GM18858 (cell line): Measurements from ENCODE around the gene CHRNB1.

ENCODE experiments used
- ATAC-seq: cut with Tn5 transposase; IDR thresholded peaks from one replicate; pipeline ENCODE4 v1.9.1; 2021; ENCODE audit not compliant: unreplicated experiment

CHRNB1 gene

DNA sequence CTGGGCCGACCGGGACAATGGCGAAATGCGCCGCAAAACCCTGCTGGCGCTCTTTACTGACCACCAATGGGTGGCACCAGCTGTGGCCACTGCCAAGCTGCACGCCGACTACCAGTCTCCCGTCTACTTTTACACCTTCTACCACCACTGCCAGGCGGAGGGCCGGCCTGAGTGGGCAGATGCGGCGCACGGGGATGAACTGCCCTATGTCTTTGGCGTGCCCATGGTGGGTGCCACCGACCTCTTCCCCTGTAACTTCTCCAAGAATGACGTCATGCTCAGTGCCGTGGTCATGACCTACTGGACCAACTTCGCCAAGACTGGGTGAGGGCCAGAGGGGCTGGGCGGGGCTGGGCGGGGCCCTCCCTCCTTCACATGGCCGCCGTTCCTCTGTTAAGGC lies 29.1 kb upstream of the CHRNB1 start:
- ATAC-seq, result no peak

DNA sequence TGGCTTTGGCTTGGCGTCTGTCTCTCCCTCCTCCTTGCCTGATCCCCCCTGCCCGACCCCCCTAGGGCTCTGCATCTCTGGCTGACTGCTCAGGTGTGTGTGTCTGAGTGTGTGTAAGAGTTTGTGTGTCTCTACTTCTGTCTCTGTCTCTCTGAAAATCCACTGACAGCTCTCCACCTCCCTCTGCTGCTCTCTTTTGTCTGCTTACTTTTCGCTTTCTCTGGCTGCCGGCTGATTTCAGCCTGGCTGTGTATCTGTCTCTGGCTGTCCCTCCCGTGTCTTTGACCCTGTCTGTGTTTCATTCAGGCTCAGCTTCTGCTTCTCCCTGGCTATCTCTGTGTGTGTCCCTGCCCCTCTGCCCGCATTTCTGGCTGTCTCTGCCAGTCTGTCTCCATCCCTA lies 28.5 kb upstream of the CHRNB1 start:
- ATAC-seq, result no peak

GRCh38 chr17:7417056-7417655 lies 27.7 kb upstream of the CHRNB1 start:
- no peak for ATAC-seq

DNA sequence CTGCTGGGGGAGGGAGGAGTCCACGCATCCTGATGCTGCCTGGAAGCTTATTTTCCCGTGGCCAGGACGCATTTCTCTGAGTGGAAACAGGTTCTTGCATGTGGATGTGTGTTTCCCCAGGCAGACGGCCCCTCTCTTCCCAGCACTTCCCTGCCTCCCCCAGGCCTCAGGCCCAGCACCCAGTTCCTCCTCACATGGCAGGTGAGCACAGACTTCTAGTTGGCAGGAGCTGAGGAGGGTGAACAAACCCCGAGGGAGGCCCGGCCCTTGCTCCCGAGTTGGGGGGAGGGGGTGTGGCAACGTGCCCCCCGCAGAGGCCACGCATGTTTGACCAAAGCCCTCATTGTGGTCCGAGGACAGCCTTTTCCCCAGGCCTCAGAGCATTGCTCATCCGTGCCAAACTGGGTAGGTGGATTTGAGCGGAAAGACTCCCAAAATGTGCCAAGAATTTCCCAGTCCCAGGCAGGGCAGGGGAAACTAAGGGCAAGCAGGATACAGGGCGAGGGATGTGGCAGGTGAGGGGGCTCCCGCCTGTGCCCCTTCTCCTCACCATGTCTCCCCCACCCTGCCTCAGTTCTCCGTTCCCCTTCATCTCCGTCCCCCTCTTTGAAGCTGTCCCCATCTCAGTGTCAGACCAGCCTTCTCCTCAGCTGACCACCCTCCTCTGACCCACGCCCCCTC lies 26.2 kb upstream of the CHRNB1 start:
- no peak for ATAC-seq

DNA sequence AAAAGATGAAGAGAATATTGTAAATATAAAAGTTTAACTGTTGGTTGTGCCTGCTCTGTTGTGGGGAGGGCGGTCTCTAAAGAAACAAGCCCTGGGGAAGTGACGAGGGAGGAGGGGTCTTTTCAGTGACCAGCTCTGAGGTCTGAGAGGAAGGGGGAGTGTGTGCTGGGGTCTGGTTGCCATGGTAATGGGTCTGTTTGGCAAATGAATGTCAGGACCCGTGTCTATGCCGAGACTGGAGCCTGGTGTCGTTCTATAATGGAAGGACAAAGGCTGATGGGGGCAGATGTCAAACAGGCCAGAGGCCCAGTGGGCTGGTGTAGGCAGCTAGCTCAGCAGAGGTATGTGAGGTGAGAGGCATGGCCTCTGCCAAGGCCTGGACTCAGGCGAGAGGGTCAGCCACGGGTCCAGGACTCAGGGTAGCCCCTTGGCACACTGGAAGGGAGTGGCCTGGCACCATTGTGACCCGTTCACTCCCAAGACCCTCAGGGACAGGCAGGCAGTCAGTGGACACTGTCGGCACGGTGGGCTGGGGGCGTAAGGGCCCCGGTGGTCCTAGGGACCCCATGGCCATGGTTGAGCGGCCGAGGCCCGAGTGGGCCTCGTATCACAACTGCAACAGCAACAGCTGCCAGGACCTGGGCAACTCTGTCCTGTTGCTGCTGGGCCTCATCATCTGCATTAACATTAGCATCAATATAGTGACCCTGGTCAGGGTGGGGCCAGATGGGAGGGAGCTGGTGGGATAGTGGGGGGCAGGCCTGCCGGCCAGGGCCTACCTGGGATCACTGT lies 24.8 kb upstream of the CHRNB1 start, which contains the start of gene SPEM1:
TSS of gene SPEM1 (plus strand) at position 506 of the 792 bp plus-strand sequence. CDS start at position 567, 61 bp downstream.
- no peak for ATAC-seq

DNA sequence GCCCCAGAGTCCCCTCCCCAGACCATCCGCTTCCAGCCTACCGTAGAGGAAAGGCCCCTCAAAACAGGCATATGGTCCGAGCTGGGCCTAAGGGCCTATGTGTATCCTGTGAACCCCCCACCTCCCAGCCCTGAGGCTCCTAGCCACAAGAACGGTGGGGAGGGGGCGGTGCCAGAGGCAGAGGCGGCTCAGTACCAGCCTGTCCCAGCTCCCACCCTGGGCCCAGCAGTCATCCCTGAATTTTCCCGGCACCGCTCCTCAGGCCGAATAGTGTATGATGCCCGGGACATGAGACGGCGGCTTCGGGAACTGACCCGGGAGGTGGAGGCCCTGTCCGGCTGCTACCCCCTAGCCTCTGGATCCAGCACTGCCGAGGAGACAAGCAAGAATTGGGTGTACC lies 23.7 kb upstream of the CHRNB1 start:
- no peak for ATAC-seq

GRCh38 chr17:7423679-7424078 lies 21.2 kb upstream of the CHRNB1 start:
- no peak for ATAC-seq

DNA sequence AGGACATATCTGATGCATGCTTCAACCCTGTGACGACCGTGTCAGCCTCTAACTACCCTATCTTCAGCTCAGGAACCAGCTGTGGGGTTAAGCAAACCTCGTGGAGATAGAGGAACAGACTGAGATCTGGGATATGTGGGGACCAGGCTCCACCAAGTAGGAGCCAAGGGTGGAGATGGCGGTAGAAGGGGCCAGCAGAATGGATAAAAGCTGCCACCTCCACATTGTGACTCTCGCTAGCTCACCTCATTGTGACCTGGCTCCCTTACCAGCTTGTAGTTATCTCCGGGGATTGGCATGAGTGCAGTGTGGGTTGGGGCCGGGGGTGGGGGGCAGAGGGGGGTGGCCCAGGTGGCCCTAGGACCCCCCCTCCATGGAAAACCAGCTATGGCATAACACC lies 19.5 kb upstream of the CHRNB1 start, which contains the start of gene SPEM2:
TSS of gene SPEM2 (plus strand) at position 301 of the 400 bp plus-strand sequence. CDS start at position 374, 73 bp downstream.
- ATAC-seq, result no peak

DNA sequence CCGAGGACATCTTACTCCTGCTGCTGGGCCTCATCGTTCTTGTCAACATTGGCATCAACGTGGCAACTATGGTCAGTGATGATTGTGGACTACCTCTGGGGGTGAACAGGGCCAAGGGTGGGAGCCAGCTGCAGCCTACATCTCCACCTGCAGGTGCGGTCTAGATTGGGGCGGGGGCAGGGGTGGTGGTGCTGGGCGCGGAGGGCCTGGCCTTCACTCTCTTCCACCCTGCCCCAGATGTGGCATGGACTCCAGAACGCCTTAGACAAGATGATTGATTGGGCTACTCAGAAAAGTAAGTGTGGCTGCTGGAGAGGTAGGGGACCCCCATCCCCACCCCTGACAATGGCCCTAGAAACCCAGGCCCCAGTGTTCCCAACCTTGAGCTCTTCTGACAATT lies 19.1 kb upstream of the CHRNB1 start:
- ATAC-seq, result no peak

- ATAC-seq, result no peak
Observed at GRCh38 chr17:7426203-7426863, 18.5 kb upstream of the CHRNB1 start.

GRCh38 chr17:7426896-7427489 lies 17.9 kb upstream of the CHRNB1 start:
- ATAC-seq, result no peak

GRCh38 chr17:7427549-7427948 lies 17.3 kb upstream of the CHRNB1 start:
- ATAC-seq, result no peak

DNA sequence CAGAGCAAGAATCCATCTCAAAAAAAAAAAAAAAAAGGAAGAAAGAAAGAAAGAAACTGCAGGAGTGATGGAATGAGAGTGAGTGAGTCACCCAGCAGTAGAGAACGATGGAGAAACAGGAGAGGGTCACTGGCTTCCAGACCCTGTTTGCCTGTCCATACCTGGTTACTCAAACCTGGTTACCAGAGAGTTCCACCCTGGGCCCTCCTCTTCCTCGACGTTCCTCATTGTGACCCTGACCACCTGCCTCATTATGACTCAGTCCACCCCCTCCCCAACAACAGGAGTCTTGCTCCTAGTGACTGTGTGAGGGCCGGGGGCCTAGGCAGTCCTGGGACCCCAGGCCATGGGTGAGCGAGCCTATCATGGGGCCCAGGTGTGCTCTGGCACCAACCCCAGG lies 16.3 kb upstream of the CHRNB1 start, which contains the start of gene SPEM3:
TSS of gene SPEM3 (plus strand) at position 301 of the 400 bp plus-strand sequence. CDS start at position 347, 46 bp downstream.
- no peak for ATAC-seq

GRCh38 chr17:7429722-7430121 lies 15.1 kb upstream of the CHRNB1 start:
- ATAC-seq, result no peak

GRCh38 chr17:7431231-7431630 lies 13.6 kb upstream of the CHRNB1 start:
- ATAC-seq, result no peak

DNA sequence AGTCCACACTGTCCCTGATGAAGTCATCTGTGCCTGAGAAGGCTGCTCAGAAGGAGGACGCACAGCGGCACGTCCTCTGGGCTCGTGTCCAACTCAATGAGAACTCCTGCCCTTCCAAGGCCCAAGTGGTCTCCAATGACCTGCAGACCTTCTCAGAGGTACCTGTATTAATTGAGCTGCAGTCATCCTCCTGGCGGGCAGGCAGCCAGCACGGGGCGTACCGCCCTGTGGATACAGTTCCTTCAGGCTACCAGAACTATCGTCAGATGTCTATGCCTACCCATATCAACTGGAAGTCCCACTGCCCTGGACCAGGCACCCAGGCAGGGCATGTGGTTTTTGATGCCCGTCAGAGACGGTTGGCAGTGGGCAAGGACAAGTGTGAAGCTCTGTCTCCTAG lies 12.6 kb upstream of the CHRNB1 start:
- ATAC-seq, result no peak

DNA sequence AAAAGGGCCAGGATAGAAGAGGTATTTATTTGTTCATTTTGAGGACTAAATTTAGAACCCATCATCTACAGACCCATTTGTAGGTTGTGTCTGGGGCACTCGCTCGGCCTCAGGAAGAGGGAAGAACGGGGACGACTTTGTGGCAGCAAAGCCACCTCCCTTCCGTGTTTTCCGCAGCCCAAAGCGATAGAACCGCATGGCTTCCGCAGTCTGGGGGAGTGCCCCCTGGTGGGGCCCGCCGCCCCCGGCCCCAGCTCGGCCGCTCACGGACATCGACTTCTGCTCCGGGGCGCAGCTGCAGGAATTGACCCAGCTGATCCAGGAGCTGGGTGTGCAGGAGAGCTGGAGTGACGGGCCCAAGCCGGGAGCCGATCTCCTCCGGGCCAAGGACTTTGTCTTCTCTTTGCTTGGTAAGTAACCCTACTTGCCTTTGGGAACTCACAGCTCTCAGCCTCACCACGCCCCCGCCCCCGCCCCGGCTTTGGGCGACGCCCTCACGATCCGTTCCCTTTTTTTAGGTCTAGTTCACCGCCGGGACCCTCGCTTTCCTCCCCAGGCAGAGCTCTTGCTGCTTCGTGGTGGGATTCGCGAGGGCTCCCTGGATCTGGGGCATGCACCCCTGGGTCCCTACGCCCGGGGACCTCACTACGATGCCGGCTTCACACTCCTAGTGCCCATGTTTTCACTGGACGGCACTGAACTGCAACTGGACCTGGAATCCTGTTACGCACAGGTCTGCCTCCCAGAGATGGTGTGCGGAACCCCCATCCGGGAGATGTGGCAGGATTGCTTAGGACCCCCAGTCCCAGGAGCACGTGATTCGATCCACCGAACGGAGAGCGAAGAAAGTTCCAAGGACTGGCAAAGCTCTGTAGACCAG lies 8.9 kb upstream of the CHRNB1 start:
- ATAC-seq, result no peak

DNA sequence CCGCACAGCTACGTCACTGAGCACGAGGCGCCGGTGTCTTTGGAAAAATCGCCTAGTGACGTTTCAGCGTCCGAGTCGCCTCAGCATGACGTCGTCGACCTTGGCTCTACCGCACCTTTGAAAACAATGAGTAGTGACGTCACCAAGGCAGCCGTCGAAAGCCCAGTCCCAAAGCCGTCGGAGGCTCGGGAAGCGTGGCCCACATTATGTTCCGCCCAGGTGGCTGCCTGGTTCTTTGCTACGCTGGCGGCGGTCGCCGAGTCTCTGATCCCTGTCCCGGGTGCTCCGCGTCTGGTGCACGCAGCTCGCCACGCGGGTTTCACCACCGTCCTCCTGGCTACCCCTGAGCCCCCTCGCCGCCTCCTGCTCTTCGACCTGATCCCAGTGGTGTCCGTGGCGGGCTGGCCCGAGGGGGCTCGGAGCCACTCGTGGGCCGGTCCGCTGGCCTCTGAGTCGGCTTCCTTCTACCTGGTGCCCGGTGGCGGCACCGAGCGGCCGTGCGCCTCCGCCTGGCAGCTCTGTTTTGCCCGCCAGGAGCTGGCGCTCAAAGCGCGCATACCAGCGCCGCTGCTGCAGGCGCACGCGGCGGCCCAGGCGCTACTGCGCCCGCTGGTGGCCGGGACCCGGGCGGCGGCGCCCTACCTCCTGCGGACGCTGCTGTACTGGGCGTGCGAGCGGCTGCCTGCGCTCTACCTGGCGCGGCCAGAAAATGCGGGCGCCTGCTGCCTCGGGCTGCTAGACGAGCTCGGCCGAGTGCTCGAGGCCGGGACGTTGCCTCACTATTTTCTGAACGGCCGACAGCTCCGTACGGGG lies 8.1 kb upstream of the CHRNB1 start:
- ATAC-seq, result no peak

- ATAC-seq, result no peak
Observed at GRCh38 chr17:7437369-7437863, 7.4 kb upstream of the CHRNB1 start.
